Activated T-cell treated with anti-CD3 and anti-CD28 coated beads, Interleukin-2, amount 50 U/mL, for 24 hours (primary cell): ENCODE results near the gene IFIT1.
"Not testable (repeated sequence)": the region's sequence is repeated elsewhere in the genome, so short reads cannot be mapped to it uniquely, and the experiment has no call there.

ENCODE experiments used
- DNase-seq: peaks from one replicate; pipeline ENCODE4 v3.0.0-alpha.2; 2020
- H3K27ac Mint-ChIP-seq: 2 replicates; pipeline ENCODE4 v1.8.0; 2020; ENCODE audit warnings: mild to moderate bottlenecking, mixed read lengths
- H3K27me3 Mint-ChIP-seq: 2 replicates; pipeline ENCODE4 v1.8.0; 2020; ENCODE audit warnings: mixed read lengths
- H3K36me3 Mint-ChIP-seq: 2 replicates; pipeline ENCODE4 v1.8.0; 2020; ENCODE audit warnings: low read depth, mixed read lengths
- H3K4me1 Mint-ChIP-seq: 2 replicates; pipeline ENCODE4 v1.8.0; 2020; ENCODE audit warnings: low read depth, mixed read lengths
- H3K4me3 Mint-ChIP-seq: 2 replicates; pipeline ENCODE4 v1.8.0; 2020; ENCODE audit warnings: mild to moderate bottlenecking, moderate library complexity, mixed read lengths
- H3K9me3 Mint-ChIP-seq: 2 replicates; pipeline ENCODE4 v1.8.0; 2020; ENCODE audit warnings: mixed read lengths

The IFIT1 gene, protein sequence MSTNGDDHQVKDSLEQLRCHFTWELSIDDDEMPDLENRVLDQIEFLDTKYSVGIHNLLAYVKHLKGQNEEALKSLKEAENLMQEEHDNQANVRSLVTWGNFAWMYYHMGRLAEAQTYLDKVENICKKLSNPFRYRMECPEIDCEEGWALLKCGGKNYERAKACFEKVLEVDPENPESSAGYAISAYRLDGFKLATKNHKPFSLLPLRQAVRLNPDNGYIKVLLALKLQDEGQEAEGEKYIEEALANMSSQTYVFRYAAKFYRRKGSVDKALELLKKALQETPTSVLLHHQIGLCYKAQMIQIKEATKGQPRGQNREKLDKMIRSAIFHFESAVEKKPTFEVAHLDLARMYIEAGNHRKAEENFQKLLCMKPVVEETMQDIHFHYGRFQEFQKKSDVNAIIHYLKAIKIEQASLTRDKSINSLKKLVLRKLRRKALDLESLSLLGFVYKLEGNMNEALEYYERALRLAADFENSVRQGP

DNA sequence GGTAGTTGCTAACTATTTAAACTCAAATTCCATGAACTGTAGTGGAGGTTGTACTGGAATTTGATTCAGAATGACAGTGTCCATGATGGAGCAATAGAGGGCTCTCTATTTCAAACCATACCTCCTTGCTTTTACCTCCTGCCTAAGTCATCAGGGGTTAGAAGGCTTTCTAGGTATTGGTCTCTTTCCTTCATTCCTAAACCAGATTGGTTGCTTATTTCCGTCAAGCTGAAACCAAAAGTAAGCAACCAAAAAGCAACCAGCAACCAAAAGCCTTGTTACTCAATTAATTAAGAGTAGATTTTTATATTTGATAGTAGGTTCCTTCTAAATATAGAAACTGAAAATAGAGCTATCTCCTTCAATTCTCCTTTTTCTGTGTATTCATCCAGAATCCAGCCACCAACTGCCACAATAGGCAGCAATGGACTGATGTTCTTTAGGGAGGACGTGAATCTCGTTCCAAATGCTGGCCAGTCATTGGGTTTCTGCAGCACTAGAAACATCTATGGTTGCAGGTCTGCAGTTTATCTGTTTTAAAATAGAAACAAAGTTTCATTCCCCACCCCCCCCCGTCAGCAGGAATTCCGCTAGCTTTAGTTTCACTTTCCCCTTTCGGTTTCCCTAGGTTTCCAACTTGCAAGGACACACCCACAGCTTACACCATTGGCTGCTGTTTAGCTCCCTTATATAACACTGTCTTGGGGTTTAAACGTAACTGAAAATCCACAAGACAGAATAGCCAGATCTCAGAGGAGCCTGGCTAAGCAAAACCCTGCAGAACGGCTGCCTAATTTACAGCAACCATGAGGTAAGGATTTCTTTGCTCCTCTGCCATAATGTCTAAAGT, at the start of gene IFIT1:
Gene IFIT1, plus strand, starts transcription at position 717 of the 850 bp plus-strand sequence. Its CDS starts 90 bp downstream, at position 807.
- H3K9me3 Mint-ChIP-seq: peaks cover 3% of the 10 kb centered on the region
- H3K4me1 Mint-ChIP-seq: peaks cover 39% of the 10 kb centered on the region
- H3K36me3 Mint-ChIP-seq: peaks cover 2% of the 10 kb centered on the region
- DNase-seq: no peak
- peak within 1 kb of the TSS; percentile 59 for H3K27ac Mint-ChIP-seq
- no peaks in the 10 kb centered on the region for H3K27me3 Mint-ChIP-seq
- H3K4me3 Mint-ChIP-seq: peak within 1 kb of the TSS; percentile 71

- DNase-seq: no peak
- Mint-ChIP-seq H3K9me3 (no peaks in the 10 kb centered on the region), H3K27ac (no peak overlapping the region), H3K4me3 (no peak overlapping the region), H3K27me3 (peaks cover 28% of the 10 kb centered on the region), H3K36me3 (peaks cover 24% of the 10 kb centered on the region), H3K4me1 (peaks cover 13% of the 10 kb centered on the region)
Observed at GRCh38 chr10:89343089-89343767, 49.2 kb upstream of the IFIT1 start.

- no peak overlapping the region for H3K4me3 Mint-ChIP-seq
- H3K27ac Mint-ChIP-seq: no peak overlapping the region
Observed at GRCh38 chr10:89344156-89344555, 48.3 kb upstream of the IFIT1 start.

GRCh38 chr10:89345367-89346000, 46.9 kb upstream of the IFIT1 start:
- peaks cover 13% of the 10 kb centered on the region for H3K4me1 Mint-ChIP-seq
- H3K27me3 Mint-ChIP-seq: peaks cover 32% of the 10 kb centered on the region
- no peak overlapping the region for H3K4me3 Mint-ChIP-seq
- H3K9me3 Mint-ChIP-seq: no peaks in the 10 kb centered on the region
- DNase-seq: no peak
- no peak overlapping the region for H3K27ac Mint-ChIP-seq
- H3K36me3 Mint-ChIP-seq: peaks cover 5% of the 10 kb centered on the region

More at GRCh38 chr10:89344156-89344555, 48.3 kb upstream of the IFIT1 start:
- H3K9me3 Mint-ChIP-seq: no peaks in the 10 kb centered on the region
- peaks cover 15% of the 10 kb centered on the region for H3K36me3 Mint-ChIP-seq
- peaks cover 12% of the 10 kb centered on the region for H3K4me1 Mint-ChIP-seq
- H3K27me3 Mint-ChIP-seq: peaks cover 28% of the 10 kb centered on the region
- DNase-seq: no peak

DNA sequence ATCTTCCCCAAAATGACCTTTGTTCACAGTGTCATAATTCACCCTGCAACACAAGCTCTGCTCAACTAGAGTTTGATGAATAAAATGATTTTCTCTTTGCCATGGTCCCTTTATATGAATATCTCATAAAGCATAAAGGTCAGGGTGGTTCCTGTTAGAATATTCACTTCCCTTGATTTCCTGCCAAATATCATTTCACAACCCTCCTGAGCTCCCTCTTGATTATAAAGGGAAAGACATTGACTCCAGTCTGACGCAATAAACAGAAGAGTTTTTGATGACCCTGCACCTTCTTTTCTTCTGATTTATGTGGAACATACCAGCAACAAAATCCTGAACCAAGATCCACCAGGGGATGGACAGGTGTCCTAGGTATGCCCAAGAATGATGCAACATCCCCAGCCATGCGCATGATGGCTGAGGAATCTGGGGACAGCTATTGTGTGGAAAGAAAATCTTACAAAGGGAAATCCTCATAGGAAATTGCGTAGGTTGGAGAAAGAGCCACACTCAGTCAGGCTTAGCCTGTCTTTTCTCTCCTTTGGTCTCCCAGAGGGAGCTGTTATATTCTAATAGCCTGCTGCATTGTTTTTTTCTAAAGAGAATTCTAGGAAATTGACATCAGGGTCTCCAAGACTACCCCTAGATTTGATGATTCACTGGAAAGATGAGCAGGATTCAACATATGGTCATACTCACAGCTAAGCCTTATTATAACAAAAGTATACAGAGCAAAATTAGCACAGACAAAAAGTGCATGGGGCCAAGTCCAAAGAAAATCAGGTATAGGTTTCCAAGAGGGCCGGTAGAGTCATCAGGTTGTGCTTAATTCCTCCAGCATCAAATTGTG, 45.8 kb upstream of the IFIT1 start:
- Mint-ChIP-seq H3K27ac (no peak overlapping the region), H3K4me1 (peaks cover 23% of the 10 kb centered on the region), H3K4me3 (no peak overlapping the region), H3K27me3 (peaks cover 38% of the 10 kb centered on the region), H3K36me3 (no peaks in the 10 kb centered on the region), H3K9me3 (no peaks in the 10 kb centered on the region)
- DNase-seq: no peak

DNA sequence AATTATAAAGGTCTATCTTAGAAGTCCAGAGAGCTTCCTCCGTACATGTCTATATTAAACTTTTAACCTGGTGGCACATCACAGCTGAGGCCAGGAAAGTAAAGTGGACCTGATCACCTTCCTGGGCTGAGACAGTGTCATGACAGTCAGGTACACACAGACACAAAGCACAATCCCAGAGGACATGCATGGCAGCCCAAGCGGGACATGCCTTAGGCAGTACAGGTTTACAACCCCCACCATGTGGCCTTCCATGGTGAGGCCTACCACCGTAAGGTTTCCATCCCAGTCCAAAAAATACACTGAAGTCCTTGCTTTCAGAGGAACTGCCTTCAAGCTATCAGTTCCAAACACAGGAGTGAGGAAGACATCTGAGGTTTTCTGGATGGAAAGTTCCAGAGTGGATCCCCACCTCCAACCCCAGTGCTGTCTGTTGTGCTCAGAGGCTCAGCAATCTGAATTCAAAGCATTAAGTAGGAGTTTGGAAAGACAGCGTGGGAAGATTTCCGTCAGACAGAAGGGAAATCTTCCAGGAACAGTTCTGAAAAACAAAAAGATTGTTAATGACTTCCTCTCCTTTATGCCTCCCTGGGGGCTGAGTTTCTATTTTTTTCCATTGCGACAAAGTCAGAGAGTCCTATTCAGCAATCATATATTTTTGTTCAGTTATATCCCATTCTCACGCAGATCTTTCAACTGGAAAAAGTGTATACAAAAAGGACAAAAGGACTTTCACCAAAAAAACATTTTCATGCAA, 44.5 kb upstream of the IFIT1 start:
- Mint-ChIP-seq H3K27ac (no peak overlapping the region), H3K4me1 (peaks cover 30% of the 10 kb centered on the region), H3K4me3 (no peak overlapping the region), H3K27me3 (peaks cover 34% of the 10 kb centered on the region), H3K36me3 (no peaks in the 10 kb centered on the region), H3K9me3 (no peaks in the 10 kb centered on the region)
- no peak for DNase-seq

DNA sequence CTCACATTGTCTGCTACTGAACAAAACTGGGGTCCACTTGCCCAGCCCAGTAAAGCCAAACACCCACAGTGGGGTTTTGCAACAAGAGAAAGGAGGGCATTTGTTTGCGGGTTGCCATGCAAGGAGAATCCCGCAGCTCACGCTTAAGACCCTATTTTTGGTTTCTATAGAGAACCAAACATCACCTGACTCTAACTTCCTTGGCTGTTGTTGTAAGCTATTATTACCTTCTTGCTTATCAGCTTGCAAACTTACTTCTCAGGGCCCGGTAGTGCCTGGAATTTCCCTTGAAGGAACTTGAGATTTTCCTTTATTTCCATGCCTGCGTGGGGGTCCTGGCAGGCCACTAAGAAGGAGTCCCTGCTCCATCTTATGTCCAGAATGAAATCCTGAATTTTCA, 43.9 kb upstream of the IFIT1 start:
- Mint-ChIP-seq H3K4me3 (no peak overlapping the region), H3K36me3 (no peaks in the 10 kb centered on the region), H3K27me3 (peaks cover 34% of the 10 kb centered on the region), H3K27ac (no peak overlapping the region), H3K9me3 (peaks cover 3% of the 10 kb centered on the region), H3K4me1 (peaks cover 30% of the 10 kb centered on the region)
- no peak for DNase-seq

DNA sequence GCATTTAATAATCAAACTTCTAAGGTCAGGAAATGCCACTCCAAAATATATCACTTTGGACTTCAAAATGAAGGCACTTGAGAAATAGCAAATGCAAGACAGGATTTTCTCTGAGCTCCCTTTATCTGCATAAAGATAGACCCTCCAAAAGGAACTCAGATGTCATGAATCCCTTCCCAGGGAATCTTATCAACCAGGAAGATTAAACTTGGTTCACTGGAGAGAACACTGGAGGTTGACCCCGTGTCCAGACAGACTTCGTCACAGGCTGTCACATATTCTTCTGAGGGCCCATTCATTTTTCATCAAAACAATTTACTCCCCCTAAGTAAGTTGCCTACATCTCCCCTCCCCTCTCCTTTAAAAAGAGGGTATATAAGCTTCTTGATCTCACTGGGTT, 43.4 kb upstream of the IFIT1 start:
- Mint-ChIP-seq H3K27me3 (peaks cover 34% of the 10 kb centered on the region), H3K9me3 (peaks cover 3% of the 10 kb centered on the region), H3K36me3 (no peaks in the 10 kb centered on the region), H3K4me3 (no peak overlapping the region), H3K4me1 (peaks cover 30% of the 10 kb centered on the region), H3K27ac (no peak overlapping the region)
- DNase-seq: no peak

DNA sequence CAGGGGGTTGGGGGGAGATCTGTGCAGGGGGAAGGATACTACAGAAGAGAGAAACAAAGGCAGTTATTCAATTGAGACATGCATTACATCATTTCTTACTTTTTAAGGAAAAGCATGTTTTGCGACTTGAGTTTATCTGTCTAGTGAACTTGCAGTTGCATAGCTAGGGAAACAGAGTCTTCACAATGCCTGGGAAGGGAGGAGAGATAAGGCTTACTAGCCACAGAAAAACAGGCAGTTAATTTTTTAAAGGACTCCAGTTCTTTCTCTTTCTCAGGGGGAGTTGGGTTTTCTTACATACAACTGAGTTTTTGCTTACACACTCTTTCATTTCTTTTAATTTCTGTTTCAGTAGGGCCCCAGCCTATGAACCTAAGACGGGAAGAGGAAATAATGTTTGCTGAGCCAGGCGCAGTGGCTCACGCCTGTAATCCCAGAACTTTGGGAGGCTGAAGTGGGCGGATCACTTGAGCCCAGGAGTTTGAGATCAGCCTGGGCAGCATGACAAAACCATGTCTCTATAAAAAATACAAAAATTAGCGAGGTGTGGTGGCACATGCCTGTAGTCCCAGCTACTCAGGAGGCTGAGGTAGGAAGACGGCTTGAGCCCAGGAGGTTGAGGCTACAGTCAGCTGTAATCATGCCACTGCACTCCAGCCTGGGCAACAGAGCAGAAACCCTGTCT, 41.6 kb upstream of the IFIT1 start:
- not testable (repeated sequence) for DNase-seq, H3K9me3 Mint-ChIP-seq, H3K27ac Mint-ChIP-seq, H3K36me3 Mint-ChIP-seq, H3K4me3 Mint-ChIP-seq
- Mint-ChIP-seq H3K27me3 (peaks cover 30% of the 10 kb centered on the region), H3K4me1 (peaks cover 30% of the 10 kb centered on the region)

DNA sequence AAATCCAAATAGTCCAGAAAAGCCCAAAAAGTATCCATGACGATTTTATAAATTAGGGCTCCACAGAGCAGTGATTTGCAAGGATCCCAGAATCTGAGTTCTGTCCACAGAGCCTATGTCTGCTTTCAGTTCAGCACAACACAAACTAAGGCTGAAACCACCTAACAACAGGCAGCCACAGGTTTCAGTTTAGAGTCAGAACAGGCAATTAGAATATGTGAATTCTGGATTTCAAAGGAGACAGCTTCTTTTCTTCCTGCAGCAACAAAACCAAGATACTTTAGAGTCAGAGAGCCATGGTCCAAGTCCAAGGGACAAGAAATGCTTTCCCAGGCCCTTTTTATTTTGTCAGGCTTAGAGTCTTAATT, 41.0 kb upstream of the IFIT1 start:
- H3K27me3 Mint-ChIP-seq: peaks cover 29% of the 10 kb centered on the region
- peaks cover 3% of the 10 kb centered on the region for H3K9me3 Mint-ChIP-seq
- H3K4me1 Mint-ChIP-seq: peaks cover 32% of the 10 kb centered on the region
- H3K4me3 Mint-ChIP-seq: no peak overlapping the region
- no peak overlapping the region for H3K27ac Mint-ChIP-seq
- H3K36me3 Mint-ChIP-seq: no peaks in the 10 kb centered on the region
- DNase-seq: no peak

DNA sequence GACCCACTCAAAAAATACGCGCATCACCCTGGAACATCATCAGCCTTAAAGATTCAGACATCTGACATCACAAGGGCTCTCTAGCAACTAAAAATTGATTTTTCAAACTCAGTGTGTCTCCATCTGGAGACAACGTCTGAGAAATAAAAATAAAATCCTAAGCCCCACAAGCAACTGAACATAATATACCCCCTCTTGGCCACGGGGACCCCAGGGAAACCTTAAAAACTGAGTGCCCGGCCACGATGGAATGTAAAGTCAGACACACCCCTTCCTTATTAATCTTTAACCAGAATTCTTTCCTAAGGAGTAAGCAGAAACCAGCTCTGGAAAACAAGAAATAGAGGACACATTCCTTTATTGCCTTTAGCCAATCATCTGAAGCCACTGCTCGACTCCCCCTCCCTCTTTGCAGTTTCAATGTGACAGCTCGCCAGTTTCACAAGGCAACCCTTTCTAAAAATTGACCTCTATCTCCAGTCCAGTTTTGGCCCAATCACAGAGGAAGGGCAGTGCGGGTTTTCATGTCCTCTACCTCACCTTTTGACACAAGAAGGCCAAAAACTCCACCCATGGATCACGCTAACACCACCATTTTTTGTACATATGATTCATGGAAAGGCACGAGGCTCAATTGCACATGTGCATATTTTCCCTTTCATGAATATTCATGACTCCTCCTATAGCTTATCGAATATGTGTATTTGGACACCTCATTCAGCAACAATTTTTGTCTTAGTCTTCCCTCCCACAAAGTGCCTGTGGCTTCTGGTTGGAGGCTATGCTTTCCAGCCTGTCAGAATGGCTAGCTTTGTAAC, 40.4 kb upstream of the IFIT1 start:
- Mint-ChIP-seq H3K9me3 (peaks cover 3% of the 10 kb centered on the region), H3K36me3 (no peaks in the 10 kb centered on the region), H3K27ac (no peak overlapping the region), H3K27me3 (peaks cover 27% of the 10 kb centered on the region), H3K4me3 (no peak overlapping the region), H3K4me1 (peaks cover 29% of the 10 kb centered on the region)
- DNase-seq: no peak

GRCh38 chr10:89352802-89353201, 39.6 kb upstream of the IFIT1 start:
- Mint-ChIP-seq H3K36me3 (no peaks in the 10 kb centered on the region), H3K27me3 (peaks cover 24% of the 10 kb centered on the region), H3K4me3 (no peak overlapping the region), H3K27ac (no peak overlapping the region), H3K4me1 (peaks cover 25% of the 10 kb centered on the region), H3K9me3 (peaks cover 3% of the 10 kb centered on the region)
- DNase-seq: no peak
